ENCODE data around the gene EPHA6. TPM values are rescaled to one million over a fixed set of nuclear protein-coding genes. Genes with fewer than 3 reads are reported as not detected.

The EPHA6 gene
- total RNA-seq, 1 experiment from 2014 or later: 0.61 TPM

DNA sequence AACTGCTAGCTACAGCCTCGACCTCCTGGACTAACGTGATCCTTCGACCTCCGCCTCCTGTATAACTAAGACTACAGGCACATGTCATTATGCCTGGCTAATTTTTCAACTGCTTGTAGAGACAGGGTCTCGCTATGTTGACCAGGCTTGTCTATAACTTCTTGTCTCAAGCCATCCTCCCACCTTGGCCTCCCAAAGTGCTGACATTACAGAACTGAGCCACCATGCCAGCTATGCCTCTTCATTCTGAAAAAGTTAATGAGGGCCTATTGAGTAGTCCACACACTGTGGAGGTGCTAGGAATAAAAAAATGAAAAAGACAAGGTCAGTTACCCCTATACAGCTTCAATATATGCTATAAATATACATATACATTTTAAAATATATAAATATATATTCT lies 18.3 kb upstream of the EPHA6 start:
- no peak overlapping the region for H3K4me2 ChIP-seq (ENCODE audit: insufficient read depth, insufficient read length, low read length)
- H3K27me3 ChIP-seq (ENCODE audit: insufficient read depth, low read length): no peaks in the 10 kb centered on the region
- no peak overlapping the region for H3K27ac ChIP-seq (ENCODE audit: insufficient read length, low read depth, low read length)
- H2AFZ ChIP-seq (ENCODE audit: low read length): no peak overlapping the region
- H3K23ac ChIP-seq (ENCODE audit: insufficient read length, low read depth, low read length): no peak overlapping the region
- H3K4me3 Mint-ChIP-seq: no peak overlapping the region
- H3K9ac ChIP-seq (ENCODE audit: extremely low read depth, insufficient read length, low read length): no peak overlapping the region
- H4K8ac ChIP-seq (replicated peaks; ENCODE audit: insufficient read length, low read depth, low read length): no peak overlapping the region
- H3K36me3 Mint-ChIP-seq (ENCODE audit: insufficient read depth in 1 of 3, low read depth in 3 of 3): peaks cover 0 to 3% (median 0%) of the 10 kb centered on the region in 3 experiments; a peak in 2 of 7 replicates
- no peak overlapping the region for H2BK20ac ChIP-seq (ENCODE audit: low read depth, low read length, poor library complexity, severe bottlenecking)
- H3K79me1 ChIP-seq (ENCODE audit: insufficient read depth, low read depth, low read length, poor library complexity, severe bottlenecking): no peaks in the 10 kb centered on the region
- H3K9me3 Mint-ChIP-seq: no peaks in the 10 kb centered on the region; a peak in 2 of 5 replicates
- H2BK15ac ChIP-seq (ENCODE audit: low read depth, low read length): no peak overlapping the region
- H2AK5ac ChIP-seq (ENCODE audit: insufficient read length, low read length): no peak overlapping the region
- no peaks in the 10 kb centered on the region for H3K79me2 ChIP-seq (ENCODE audit: insufficient read depth, low read length)
- DNase-seq: no peak
- no peaks in the 10 kb centered on the region for H3K9me3 ChIP-seq (ENCODE audit: control insufficient read depth, low read depth, low read length)
- no CpG with 5 or more reads among the region's 5 CpGs for WGBS (ENCODE audit: extremely low coverage, insufficient read length, low lambda C conversion rate)
- no peak overlapping the region for H2BK12ac ChIP-seq (ENCODE audit: insufficient read length, low read depth, low read length)
- H3K4me1 Mint-ChIP-seq: no peaks in the 10 kb centered on the region
- no peaks in the 10 kb centered on the region for H4K20me1 ChIP-seq (ENCODE audit: control insufficient read depth, insufficient read depth, insufficient read length)
- H3K4ac ChIP-seq (ENCODE audit: low read depth, low read length): no peak overlapping the region
- no peak overlapping the region for H3K56ac ChIP-seq (ENCODE audit: insufficient read length, low read depth, low read length)
- TF ChIP-seq, protein P1, sequence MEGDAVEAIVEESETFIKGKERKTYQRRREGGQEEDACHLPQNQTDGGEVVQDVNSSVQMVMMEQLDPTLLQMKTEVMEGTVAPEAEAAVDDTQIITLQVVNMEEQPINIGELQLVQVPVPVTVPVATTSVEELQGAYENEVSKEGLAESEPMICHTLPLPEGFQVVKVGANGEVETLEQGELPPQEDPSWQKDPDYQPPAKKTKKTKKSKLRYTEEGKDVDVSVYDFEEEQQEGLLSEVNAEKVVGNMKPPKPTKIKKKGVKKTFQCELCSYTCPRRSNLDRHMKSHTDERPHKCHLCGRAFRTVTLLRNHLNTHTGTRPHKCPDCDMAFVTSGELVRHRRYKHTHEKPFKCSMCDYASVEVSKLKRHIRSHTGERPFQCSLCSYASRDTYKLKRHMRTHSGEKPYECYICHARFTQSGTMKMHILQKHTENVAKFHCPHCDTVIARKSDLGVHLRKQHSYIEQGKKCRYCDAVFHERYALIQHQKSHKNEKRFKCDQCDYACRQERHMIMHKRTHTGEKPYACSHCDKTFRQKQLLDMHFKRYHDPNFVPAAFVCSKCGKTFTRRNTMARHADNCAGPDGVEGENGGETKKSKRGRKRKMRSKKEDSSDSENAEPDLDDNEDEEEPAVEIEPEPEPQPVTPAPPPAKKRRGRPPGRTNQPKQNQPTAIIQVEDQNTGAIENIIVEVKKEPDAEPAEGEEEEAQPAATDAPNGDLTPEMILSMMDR (conservative IDR thresholded peaks at IDR 0.05): no peak
- no peak overlapping the region for H2BK5ac ChIP-seq (ENCODE audit: insufficient read length, low read length)
- H3T11ph ChIP-seq (ENCODE audit: low read length): no peak overlapping the region
- no peaks in the 10 kb centered on the region for H3K23me2 ChIP-seq (ENCODE audit: insufficient read length, low read depth, low read length, poor library complexity, severe bottlenecking)
- no peaks in the 10 kb centered on the region for H3K4me1 ChIP-seq (ENCODE audit: insufficient read depth, low read length)
- H3K18ac ChIP-seq (ENCODE audit: insufficient read length, low read depth, low read length): no peak overlapping the region
- H4K5ac ChIP-seq (ENCODE audit: insufficient read length, low read depth, low read length): no peak overlapping the region
- H4K91ac ChIP-seq (ENCODE audit: insufficient read length, low read depth, low read length): no peak overlapping the region
- no peak overlapping the region for H3K27ac Mint-ChIP-seq
- no peak overlapping the region for H3K14ac ChIP-seq (ENCODE audit: insufficient read depth, low read length)
- no peak overlapping the region for H2BK120ac ChIP-seq (ENCODE audit: low read depth, low read length, poor library complexity, severe bottlenecking)
- no peaks in the 10 kb centered on the region for H3K27me3 Mint-ChIP-seq (ENCODE audit: low read depth)
